Measurements from ENCODE around the gene ACTL10.
"Not testable (repeated sequence)": the region's sequence is repeated elsewhere in the genome, so short reads cannot be mapped to it uniquely, and the experiment has no call there.

The ACTL10 gene

GRCh38 chr20:33697129-33697528 is 30.4 kb downstream of the ACTL10 start:
- no peak for DNase-seq (ENCODE audit: low spot score)

- DNase-seq (ENCODE audit: low spot score) = not testable (repeated sequence)
These were observed 32.2 kb downstream of the ACTL10 start for GRCh38 chr20:33698966-33699365.

GRCh38 chr20:33700696-33701441 is 34.1 kb downstream of the ACTL10 start:
- DNase-seq (ENCODE audit: low spot score) = not testable (repeated sequence)

GRCh38 chr20:33701629-33702450 is 35.1 kb downstream of the ACTL10 start:
- no peak for DNase-seq (ENCODE audit: low spot score)

DNA sequence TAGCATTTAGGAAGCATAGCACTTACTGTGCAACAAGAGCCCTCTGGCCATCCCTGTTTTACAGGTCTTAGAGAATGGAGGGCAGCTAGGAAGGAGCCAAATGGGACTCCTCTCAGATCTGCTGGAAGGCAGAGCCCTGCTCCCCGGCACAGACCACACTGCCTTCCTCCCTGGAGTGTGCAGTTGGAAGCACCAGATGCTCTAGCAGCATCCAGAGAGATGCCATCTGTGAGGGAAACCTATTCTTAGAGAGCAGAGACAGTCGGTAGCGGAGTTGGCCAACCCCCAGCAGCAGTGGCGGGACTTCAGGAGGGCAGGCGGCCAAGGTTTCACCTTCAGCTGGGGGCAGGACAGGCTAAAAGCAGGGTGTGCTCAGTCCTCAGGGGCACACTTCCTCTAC is 36.1 kb downstream of the ACTL10 start:
- no peak for DNase-seq (ENCODE audit: low spot score)

- no peak for DNase-seq (ENCODE audit: low spot score)
These were observed 36.9 kb downstream of the ACTL10 start for GRCh38 chr20:33703498-33704137.

DNA sequence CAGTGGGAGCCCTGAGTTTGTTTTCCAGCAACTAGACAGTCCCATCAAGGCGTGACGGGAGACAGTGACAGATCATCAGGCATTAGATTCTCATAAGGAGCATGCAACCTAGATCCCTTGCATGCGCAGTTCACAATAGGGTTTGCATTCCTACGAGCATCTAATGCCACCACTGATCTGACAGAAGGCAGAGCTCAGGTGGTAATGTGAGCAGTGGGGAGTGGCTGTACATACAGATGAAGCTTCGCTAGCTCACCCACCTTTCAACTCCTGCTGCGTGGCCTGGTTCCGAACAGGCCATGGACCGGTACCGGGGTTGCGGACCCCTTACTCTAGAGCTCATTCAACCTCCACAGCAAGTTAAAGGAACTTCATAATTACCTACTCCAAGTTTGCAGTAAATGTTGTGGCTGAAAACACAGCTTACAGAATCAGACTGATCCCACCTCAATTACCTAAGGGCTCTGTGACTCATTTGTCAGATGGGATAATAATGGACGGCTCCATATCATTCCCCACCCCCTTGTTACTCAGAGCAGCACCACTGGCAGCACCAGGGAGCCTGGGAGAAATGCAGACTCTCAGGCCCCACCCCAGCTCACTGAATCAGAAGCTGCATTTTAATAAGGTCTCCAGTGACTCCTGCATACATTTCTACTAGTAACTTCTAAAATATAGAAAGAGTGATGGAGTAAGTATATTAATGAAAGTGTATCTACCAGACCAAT is 37.6 kb downstream of the ACTL10 start:
- no peak for DNase-seq (ENCODE audit: low spot score)

DNA sequence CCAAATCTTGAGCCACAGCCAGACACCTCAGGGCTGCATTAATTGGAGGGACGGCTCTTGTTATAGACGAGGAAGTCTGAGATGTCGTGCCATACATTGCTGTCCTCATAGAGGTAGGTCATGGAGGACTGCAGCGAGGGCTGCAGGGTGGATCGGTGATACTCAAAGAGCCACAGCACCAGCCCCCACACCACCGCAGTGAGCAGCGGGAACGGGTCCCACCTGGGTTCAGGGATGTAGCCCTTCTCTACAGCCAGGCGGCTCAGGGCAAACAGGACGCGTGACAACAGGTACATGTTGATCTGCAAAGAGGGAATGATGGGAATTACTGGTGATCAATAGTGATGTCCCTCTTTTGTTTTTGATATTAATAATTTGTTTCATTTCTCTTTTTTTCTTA is 40.9 kb downstream of the ACTL10 start:
- no peak for DNase-seq (ENCODE audit: low spot score)

DNA sequence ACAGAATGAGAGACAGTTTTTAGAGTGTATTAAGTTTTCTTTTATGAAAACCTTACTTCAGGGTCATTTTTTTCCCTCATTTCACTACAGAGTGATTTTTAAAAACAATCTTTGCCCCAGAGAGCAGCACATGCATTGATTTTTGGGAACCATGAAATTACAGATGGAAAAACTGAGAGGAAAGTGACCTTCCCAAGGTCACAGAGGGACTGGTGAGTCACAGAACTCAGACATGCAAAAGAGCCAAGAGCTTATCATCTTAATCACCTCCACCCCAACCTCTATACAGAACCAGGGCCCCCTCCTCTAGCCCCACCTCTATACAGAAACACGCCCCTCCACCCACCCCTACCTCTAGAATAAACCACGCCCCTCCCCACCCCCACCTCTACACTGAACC is 42.7 kb downstream of the ACTL10 start:
- no peak for DNase-seq (ENCODE audit: low spot score)

DNA sequence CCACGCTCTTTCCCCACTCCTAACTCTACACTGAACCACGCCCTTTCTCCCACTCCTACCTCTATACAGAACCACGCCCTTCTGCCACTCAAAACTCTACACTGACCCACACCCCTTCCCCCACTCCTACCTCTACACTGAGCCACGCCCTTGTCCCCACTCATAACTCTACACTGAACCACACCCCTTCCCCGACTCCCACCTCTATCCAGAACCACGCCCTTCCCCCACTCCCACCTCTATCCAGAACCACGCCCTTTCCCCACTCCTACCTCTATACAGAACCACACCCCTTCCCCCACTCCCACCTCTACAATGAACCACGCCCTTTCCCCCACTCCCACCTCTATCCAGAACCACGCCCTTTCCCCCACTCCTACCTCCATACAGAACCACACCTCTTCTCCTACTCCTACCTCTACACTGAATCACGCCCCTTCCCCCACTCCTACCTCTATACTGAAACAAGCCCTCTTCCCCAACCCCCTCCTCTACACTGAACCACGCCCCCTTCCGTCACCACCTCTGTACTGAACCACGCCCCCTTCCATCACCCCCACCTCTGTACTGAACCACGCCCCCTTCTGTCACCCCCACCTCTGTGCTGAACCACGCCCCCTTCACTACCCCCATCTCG is 43.3 kb downstream of the ACTL10 start:
- DNase-seq (ENCODE audit: low spot score) = no peak

GRCh38 chr20:33710681-33711445 is 44.1 kb downstream of the ACTL10 start:
- no peak for DNase-seq (ENCODE audit: low spot score)

DNA sequence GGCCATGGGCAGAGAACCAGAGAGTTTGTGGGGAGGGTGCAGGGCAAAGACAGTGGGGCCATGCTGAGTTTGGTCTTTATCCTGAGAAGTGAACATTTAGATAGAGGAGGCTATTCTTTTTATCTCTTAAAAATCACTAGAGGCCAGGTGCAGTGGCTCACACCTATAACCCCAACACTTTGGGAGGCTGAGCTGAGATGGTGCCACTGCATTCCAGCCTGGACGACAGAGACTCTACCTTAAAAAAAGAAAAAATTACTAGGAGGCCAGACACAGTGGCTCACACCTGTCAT is 44.6 kb downstream of the ACTL10 start:
- no peak for DNase-seq (ENCODE audit: low spot score)

DNA sequence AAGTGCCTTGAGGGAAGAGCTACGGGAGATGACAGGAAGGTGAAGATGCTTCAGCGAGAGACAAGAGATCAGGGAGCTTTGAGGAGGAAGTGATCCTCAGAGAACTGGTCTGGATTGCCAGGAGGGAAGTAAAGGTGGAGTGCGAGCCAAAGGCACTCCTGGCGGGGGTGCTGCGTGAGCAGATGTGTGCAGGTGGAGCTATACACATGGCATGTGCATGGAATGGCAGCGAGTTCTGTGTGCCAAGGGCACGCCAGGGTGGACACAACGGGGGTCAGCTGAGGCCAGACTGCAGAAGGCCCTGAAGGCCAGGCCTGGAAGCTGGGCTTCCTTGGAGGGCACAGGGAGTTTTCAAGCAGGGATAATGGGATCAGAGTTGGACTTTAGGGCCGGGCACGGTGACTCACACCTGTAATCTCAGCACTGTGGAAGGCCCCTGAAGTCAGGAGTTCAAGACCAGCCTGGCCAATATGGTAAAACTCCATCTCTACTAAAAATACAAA is 47.2 kb downstream of the ACTL10 start:
- no peak for DNase-seq (ENCODE audit: low spot score)

GRCh38 chr20:33716498-33716897 is 49.8 kb downstream of the ACTL10 start:
- DNase-seq (ENCODE audit: low spot score) = no peak
